Regular cardiac myocyte (primary cell): ENCODE measurements around the gene RGS2. TPM values are rescaled to one million over a fixed set of nuclear protein-coding genes. Genes with fewer than 3 reads are reported as not detected.

Experiments used
- total RNA-seq: library from RNA; depleted of rRNA; stranded (reverse); fragments of >200 nt; gene quantifications from 2 replicates; pipeline ENCODE4 v1.2.3, GENCODE V29; 2014

RGS2 gene, protein sequence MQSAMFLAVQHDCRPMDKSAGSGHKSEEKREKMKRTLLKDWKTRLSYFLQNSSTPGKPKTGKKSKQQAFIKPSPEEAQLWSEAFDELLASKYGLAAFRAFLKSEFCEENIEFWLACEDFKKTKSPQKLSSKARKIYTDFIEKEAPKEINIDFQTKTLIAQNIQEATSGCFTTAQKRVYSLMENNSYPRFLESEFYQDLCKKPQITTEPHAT
- total RNA-seq = 48.5 and 76.1 TPM in 2 replicates

DNA sequence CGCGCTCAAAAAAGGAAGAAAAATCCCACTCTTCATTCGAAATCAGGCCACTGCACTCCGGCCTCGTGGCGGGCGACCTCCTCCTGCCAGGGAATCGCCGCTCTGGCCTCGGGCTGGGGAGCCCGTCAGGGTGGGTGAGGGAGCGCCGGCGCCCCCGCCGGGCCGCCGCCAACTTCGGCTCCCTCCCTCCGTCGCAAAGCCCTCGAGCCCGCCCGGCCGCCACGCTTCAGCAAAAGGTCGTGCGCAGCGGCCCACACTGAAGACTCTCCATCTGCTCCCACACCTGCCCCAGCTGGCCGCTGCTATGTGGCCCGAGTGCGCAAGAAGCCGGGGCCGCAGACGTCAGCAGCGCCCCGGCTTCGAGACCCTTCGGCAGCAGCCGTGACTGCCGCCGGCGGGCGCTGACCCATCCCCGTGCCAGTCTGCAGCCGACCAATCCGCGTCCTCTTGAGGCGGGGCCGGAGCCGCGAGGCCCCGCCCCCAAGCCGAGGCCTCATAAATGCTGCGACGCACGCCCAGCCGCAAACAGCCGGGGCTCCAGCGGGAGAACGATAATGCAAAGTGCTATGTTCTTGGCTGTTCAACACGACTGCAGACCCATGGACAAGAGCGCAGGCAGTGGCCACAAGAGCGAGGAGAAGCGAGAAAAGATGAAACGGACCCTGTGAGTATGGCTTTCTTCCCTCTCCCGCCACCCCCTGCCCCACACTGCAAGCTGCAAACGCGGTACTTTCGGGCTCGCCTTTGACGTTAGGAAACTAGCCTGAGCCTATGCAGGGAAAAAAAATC, at the start of gene RGS2:
TSS of gene RGS2 (plus strand) at position 522 of the 789 bp plus-strand sequence. CDS start at position 555, 33 bp downstream.

Other genes with a start within 250 kb of the RGS2 start
- under 0.01 TPM in 1 of 2 replicates, not detected in the other for gene RGS1, start 233.3 kb upstream of the RGS2 start, total RNA-seq
- not detected in 2 replicates for gene RGS13, start 172.9 kb upstream of the RGS2 start, total RNA-seq